Adrenal gland (tissue), 5 donors: Measurements from ENCODE around the gene OSBP.

ENCODE experiments used
- CTCF ChIP-seq, 6 experiments: fragments of 450-650 bp in 4 of 6; fragments of 200-600 bp in 2 of 6; sonication (generic) in 1 of 6; IDR thresholded peaks; 1 replicate in 5 of 6; 2 replicates in 1 of 6; pipeline versions ENCODE4 v1.5.1 to v1.8.0; 2016 to 2021; ENCODE audit warnings: antibody characterized with exemption in 6 of 6, mild to moderate bottlenecking in 2 of 6, moderate library complexity in 1 of 6
- POLR2A ChIP-seq, 2 donors: fragments of 450-650 bp; IDR thresholded peaks; one replicate each; pipeline ENCODE4 v1.6.1; 2017; ENCODE audit warnings: antibody characterized with exemption in 2 of 2, mild to moderate bottlenecking in 2 of 2, moderate library complexity in 1 of 2
- donor health status: DM: no; HTN: no; CAD: no.

- TF ChIP-seq CTCF (IDR thresholded peaks at IDR 0.05) (no peak), POLR2A (IDR thresholded peaks at IDR 0.05) (no peak)
Observed at GRCh38 chr11:59644528-59644927, 29.0 kb upstream of the OSBP start.
